ENCODE data around the gene BASP1. TPM values are rescaled to one million over a fixed set of nuclear protein-coding genes. Genes with fewer than 3 reads are reported as not detected.

Gene BASP1
- total and polyA plus RNA-seq, 7 donors: 7.4 to 18.6 (median 11.1) TPM

DNA sequence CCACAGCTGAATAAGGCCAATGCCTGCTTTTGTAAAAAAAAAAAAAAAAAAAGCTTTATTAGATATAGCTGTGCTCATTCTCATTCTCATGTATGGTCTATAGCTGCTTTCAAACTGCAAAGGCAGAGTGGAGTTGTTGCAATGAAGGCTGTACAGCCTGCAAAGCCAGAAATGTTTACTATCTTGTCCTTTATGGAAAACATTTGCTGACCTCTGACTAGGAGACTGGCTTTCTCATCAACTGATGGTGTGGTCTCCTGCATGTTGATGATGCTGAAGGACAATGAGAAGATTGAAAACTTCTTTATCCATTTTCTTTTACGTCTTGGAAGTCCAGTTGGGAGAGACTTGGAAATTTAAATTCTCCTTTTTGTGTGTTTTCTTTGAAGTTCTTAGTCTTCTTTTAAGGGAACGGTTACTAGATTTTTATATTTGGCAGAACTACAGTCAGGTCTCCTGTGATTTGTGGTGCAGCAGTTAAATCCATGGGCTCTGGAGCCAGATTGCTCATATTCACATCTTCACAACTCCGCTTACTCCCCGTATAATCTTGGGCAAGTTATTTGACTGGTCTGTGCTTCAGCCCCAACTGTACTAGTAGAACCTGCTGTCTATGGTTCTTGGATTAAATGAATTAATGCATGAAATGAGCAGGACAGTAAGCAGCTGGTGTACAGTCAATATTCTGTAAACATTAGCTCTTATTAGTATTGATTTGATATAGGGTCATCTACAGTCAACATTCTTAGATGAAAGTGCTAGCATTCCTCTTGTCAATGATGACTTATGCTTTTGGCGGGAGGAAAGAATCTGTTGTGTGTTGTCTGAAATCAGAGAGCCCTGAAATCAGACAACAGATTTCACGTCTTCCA is 39.7 kb upstream of the BASP1 start:
- WGBS, 2 donors: 86 to 87% methylated on average over 6 of the region's 6 CpGs
- H3K4me3 ChIP-seq: no peak overlapping the region
- intact Hi-C loops (cut with DNase I): no loop called here

DNA sequence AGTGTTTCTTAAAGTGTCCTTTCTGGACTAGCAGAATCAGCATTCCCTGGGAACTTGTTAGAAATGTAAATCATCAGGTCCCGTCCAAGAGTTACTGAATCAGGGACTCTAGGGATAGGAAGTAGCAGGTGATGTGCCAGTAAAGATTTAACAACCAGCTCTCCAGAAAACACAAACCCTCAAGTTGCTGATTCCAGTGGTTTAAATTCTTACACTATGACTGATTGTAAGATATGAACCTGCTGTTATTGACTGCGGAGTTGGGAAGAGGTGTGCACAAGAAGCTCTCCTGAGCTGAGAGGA is 39.1 kb upstream of the BASP1 start:
- Histone ChIP-seq H3K9me3 (no peaks in the 10 kb centered on the region), H3K36me3 (no peaks in the 10 kb centered on the region), H3K4me1 (no peaks in the 10 kb centered on the region), H3K4me3 (no peak overlapping the region), H3K27me3 (no peaks in the 10 kb centered on the region), H3K27ac (no peak overlapping the region)
- DNase-seq: no peak
- intact Hi-C loops (cut with DNase I): no loop called here
- no peak for TF ChIP-seq EP300 (IDR thresholded peaks at IDR 0.05)
- TF ChIP-seq POLR2AphosphoS5 (IDR thresholded peaks at IDR 0.05): no peak
- no peak for TF ChIP-seq POLR2A (IDR thresholded peaks at IDR 0.05)
- TF ChIP-seq, protein P1, sequence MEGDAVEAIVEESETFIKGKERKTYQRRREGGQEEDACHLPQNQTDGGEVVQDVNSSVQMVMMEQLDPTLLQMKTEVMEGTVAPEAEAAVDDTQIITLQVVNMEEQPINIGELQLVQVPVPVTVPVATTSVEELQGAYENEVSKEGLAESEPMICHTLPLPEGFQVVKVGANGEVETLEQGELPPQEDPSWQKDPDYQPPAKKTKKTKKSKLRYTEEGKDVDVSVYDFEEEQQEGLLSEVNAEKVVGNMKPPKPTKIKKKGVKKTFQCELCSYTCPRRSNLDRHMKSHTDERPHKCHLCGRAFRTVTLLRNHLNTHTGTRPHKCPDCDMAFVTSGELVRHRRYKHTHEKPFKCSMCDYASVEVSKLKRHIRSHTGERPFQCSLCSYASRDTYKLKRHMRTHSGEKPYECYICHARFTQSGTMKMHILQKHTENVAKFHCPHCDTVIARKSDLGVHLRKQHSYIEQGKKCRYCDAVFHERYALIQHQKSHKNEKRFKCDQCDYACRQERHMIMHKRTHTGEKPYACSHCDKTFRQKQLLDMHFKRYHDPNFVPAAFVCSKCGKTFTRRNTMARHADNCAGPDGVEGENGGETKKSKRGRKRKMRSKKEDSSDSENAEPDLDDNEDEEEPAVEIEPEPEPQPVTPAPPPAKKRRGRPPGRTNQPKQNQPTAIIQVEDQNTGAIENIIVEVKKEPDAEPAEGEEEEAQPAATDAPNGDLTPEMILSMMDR (IDR thresholded peaks at IDR 0.05): no peak
- 91% methylated on average over 2 of the region's 2 CpGs for WGBS, 2 donors

More for the DNA sequence above, 39.7 kb upstream of the BASP1 start:
- Histone ChIP-seq H3K4me1 (no peaks in the 10 kb centered on the region), H3K27ac (no peak overlapping the region), H3K36me3 (no peaks in the 10 kb centered on the region), H3K27me3 (no peaks in the 10 kb centered on the region), H3K9me3 (no peaks in the 10 kb centered on the region)
- DNase-seq: no peak
- TF ChIP-seq EP300 (IDR thresholded peaks at IDR 0.05): no peak
- no peak for TF ChIP-seq POLR2AphosphoS5 (IDR thresholded peaks at IDR 0.05)
- TF ChIP-seq, protein P1 (IDR thresholded peaks at IDR 0.05): no peak
- no peak for TF ChIP-seq POLR2A (IDR thresholded peaks at IDR 0.05)

DNA sequence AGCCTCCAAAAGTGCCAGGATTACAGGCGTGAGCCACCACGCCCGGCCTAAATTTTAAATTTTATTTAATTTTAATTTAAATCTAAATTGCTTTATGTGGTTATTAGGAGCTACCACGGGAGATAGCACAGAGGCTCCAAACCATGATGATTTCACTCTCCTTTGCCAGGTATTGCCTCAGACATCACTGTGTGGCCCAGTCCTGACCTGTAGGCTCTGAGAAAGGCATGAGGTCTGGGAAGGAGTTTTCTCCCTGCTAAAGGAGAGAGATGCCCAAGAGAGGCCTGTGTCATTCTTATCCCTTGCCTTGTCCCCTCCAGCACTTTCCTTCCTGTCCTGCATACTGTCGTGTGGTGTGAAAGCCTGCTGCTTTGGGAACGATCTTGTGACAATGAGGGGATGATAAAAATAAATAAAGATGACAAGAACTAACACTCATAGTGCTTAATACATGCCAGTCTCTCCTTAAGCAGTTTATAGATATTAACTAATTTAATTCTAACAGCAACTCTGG is 37.0 kb upstream of the BASP1 start:
- H3K27ac ChIP-seq: no peak overlapping the region
- TF ChIP-seq EP300 (IDR thresholded peaks at IDR 0.05): no peak
- TF ChIP-seq, protein P1 (IDR thresholded peaks at IDR 0.05): no peak
- no peak for TF ChIP-seq POLR2AphosphoS5 (IDR thresholded peaks at IDR 0.05)
- no peak for TF ChIP-seq POLR2A (IDR thresholded peaks at IDR 0.05)
- DNase-seq: no peak
- no peaks in the 10 kb centered on the region for H3K36me3 ChIP-seq
- 77 to 89% methylated on average over 6 of the region's 6 CpGs for WGBS, 2 donors
- no peaks in the 10 kb centered on the region for H3K9me3 ChIP-seq
- H3K4me1 ChIP-seq: no peaks in the 10 kb centered on the region
- no peak overlapping the region for H3K4me3 ChIP-seq
- no peaks in the 10 kb centered on the region for H3K27me3 ChIP-seq
- intact Hi-C loops (cut with DNase I): no loop called here

GRCh38 chr5:17180864-17181723 is 36.3 kb upstream of the BASP1 start:
- H3K4me1 ChIP-seq: no peaks in the 10 kb centered on the region
- no peak for DNase-seq
- intact Hi-C loops (cut with DNase I): no loop called here
- H3K9me3 ChIP-seq: no peaks in the 10 kb centered on the region
- H3K27me3 ChIP-seq: no peaks in the 10 kb centered on the region
- 81 to 82% methylated on average over 11 of the region's 11 CpGs for WGBS, 2 donors
- H3K36me3 ChIP-seq: no peaks in the 10 kb centered on the region
- no peak overlapping the region for H3K4me3 ChIP-seq
- no peak overlapping the region for H3K27ac ChIP-seq
- TF ChIP-seq, protein P1 (IDR thresholded peaks at IDR 0.05): no peak
- TF ChIP-seq POLR2A (IDR thresholded peaks at IDR 0.05): no peak
- TF ChIP-seq POLR2AphosphoS5 (IDR thresholded peaks at IDR 0.05): no peak
- no peak for TF ChIP-seq EP300 (IDR thresholded peaks at IDR 0.05)

All from sigmoid colon (tissue), 7 donors.